PFSK-1 (cell line): ENCODE results near the gene GSAP.

Source experiments
- POLR2AphosphoS5 ChIP-seq: IDR thresholded peaks from 2 replicates; pipeline ENCODE4 v1.6.1; 2012; ENCODE audit warnings: low read depth, mild to moderate bottlenecking, control low read depth, low read length, moderate library complexity
- REST ChIP-seq, 2 experiments: IDR thresholded peaks; 2 replicates each; pipeline versions ENCODE4 v1.6.1 to v1.8.0; 2011 to 2012; ENCODE audit warnings: low read depth in 2 of 2, low read length in 2 of 2, control low read depth in 1 of 2, inconsistent platforms in 1 of 2, mild to moderate bottlenecking in 1 of 2, moderate library complexity in 1 of 2; ENCODE audit not compliant: insufficient read depth in 1 of 2
- TAF1 ChIP-seq: IDR thresholded peaks from 2 replicates; pipeline ENCODE4 v1.6.1; 2012; ENCODE audit warnings: low read length, control low read depth, borderline replicate concordance; ENCODE audit not compliant: insufficient read depth

- TF ChIP-seq POLR2AphosphoS5 (no peak), REST (IDR thresholded peaks at IDR 0.05; ENCODE audit: insufficient read depth in 1 of 2, low read depth in 2 of 2, low read length in 2 of 2) (no peak), TAF1 (no peak)
Observed at GRCh38 chr7:77335581-77335980, 80.6 kb downstream of the GSAP start.
